D341Med (cell line): ENCODE measurements around the gene SMURF2.
"Not testable (repeated sequence)": the region's sequence is repeated elsewhere in the genome, so short reads cannot be mapped to it uniquely, and the experiment has no call there.

Experiments
- DNase-seq: peaks from one replicate; pipeline ENCODE4 v3.0.0; 2012; ENCODE audit warnings: low spot score

SMURF2 gene

DNA sequence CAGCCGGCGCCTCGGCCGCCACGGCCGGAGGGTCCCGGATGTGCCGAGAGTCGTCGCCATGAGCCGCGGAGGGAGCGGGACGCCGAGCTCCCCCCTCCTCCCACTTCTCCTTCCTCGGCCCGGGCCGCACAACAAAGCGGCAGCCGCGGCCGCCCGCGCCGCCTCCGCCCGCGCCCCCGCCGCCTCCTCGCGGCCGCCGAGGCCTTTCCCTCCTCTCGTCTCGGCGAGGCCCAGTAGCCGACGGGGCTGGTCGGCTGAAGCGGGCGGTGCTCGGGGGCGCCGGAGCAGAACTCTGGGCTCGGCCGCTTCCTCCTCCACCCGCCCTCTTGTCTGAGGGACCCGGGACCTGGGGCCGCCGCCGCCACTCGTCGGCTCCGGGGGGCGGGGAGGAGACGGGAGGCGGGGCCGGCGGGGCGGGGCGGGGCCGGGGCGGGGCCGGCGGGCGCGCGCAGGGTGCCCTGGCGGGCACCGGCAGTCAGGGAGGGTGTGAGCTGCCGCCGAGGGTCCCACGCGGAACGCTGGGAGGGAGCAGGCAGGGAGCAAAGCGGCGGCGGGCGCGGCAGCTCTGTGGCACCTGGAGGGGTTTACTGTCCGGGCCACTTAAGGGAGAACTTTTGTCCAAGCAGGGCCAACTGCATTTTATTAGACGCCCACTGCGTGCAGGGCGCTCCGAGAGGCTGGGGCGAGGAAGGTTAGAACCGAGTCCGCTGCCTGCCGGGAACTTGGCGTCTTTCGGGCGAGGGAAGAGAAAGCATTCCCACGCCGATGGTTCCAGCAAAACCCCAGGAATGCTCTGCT is at the start of gene SMURF2:
Gene SMURF2 (minus strand): TSS at position 332 of the 798 bp plus-strand sequence. CDS start 427 bp downstream, outside the sequence.
- peak; percentile 99 for DNase-seq

DNA sequence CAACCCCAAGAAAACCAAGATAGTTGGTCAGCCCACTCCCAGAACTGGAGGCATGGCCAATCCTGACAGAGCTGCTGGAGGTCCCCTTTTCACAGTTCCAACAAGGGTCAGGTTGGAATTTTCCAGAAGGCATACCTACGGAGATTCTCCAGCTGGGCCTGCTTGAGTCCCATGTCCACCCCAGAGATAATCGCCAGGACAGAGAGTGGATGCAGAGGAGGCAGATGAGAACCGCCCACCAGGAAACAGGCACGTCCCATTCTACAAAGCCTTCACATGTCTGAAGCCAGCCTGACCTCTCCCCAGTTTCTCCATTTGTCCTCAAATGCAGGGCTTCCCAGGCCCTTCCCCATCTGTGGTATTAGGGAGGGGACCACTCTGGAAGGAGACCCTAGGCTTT is 47.4 kb upstream of the SMURF2 start:
- no peak for DNase-seq

DNA sequence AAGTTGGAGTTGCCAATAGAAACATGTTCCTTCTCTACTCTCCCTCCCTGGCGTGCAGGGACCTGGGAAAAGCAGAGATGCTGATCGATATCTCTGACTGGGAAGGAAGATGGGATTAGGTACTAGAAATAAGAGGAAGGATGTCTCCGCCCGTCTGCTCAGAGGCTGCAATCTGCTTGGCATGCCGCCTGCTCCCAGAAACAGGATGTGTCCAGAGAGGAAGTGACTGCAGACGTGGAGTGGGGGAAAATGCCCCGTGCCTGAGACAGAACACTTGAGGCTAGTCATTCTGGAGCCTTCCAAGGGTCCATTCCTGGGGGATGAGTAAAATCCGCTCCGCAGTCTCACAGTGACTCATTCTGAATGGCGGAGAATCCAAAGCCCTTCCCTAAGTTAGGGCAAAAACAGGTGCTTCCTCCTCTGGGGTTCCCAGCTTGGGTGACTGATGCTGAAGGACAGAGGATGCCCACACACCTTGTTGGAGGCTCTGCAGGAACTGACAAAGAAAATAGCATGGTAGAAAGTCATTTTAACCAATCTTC is 45.0 kb upstream of the SMURF2 start:
- DNase-seq = no peak

DNA sequence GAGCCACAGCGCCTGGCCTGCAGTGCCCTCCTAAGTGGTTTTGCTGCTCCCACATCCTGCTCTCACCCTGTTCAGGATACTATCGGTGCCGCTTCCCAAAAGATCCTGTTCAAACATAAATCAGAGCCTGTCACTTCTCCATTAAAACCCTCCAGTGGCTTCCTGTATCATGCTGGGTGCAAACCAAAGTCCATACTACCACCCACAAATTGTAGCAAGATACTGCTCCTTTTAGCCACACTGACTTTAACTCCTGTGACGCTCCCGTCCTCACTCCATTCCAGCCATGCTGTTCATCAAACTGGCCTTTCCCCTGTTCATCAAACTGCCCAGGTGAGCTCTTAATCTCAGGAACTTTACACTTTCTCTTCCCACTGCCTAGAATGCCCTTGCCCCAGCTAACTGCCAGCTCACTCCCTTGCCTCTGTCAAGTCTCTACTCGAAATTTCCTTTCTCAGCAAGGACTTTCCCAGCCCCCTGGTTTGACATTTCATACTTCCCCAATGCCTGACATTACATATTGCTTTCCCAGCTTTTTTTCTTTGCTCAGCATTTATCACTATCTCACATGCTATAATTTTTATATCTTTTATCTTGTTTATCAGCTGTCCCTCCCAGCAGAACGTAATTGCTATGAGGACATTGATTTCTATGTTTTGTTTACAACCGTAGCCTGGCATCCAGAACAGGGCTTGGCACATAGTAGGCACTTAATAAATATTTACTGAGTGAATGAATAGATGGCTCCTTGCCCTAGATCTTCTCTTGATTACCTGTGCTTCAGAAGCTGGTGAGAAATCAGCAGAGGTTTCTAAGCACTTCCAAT is 44.3 kb upstream of the SMURF2 start:
- DNase-seq = no peak

DNA sequence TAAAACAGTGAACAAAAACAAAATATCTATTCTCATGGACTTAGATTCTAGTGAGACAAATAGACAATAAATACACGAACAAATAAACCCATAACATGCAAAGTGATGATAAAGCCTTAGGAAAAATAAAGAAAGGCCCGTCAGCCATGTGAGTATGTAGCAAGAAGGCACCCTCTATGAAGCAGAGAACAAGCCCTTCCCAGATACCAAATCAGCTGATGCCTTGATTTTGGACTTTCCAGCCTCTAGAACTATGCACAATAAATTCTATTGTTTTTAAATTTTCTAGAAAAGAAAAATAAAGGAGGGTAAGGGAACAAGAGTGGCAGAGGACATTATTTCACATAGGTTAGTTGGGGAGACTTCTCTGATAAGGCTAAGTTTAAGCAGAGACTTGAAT is 40.7 kb upstream of the SMURF2 start:
- DNase-seq = no peak

DNA sequence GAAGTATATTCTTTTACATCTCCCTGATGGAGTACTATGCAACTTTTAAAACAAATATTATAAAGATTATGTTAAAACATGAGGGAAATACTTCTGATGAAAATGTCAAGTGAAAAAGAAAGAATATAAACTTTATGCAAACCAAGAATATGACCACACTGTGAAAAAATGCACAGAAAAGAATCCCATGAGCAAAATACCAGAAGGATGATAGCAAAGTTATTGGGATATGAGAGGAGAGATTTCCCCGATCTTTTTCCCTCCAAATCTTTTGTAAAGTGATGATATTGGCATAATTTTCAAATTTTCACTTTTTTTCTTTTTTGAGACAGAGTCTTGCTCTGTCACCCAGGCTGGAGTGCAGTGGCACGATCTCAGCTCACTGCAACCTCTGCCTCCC is 36.6 kb upstream of the SMURF2 start:
- DNase-seq = no peak

DNA sequence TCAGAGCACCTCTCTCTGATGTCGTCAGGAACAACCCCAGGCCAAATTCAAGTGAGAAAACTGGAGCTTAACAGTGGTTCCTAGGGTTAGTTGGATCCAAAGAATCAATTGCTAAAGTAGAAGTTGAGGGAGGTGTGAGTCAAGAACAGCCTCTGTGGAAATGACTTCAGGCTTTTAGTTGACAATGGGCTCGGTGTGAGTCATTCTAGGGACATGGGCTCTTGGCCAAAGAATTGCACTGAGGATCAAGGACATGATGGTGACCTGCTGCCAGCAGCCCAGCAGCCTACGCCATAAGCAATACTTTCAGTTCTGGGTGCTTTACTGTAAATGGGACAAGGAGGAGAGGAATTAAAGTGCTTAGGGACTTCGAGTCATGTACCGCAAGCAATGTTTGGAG is 32.1 kb upstream of the SMURF2 start:
- DNase-seq = no peak

DNA sequence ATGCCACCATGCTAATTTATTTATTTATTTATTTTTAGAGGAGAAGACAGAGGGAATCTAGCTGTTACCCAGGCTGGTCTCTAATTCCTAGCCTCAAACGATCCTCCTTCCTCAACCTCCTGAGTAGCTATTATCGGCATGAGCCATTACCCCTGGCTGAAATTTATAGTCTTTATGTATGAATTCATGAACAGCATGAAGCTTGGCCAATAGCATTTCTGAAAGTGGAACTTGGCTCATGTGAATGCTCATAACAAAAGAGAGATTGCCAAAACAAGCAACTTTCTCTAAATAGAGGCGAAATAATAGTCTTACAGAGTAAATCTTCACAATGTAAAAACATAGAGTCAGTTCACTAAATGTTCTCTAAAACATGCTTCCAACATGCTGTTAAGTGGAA is 30.1 kb upstream of the SMURF2 start:
- DNase-seq = no peak

DNA sequence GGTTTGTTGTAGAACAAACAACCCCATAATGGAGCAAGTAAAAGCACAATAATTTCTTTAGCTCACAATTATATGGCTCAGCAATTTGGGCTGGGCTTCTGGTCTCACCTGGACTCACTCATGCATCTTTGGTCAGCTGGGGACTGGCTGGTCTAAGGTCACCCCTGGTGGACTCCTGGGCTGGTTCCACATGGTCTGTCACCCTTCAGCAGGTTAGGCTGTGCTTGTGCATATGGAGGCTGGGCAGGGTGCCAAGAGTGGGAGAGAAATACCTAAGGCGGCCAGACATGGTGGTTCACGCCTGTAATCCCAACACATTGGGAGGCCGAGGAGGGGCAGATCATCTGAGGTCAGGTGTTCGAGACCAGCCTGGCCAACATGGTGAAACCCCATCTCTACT is 27.0 kb upstream of the SMURF2 start:
- DNase-seq = no peak

DNA sequence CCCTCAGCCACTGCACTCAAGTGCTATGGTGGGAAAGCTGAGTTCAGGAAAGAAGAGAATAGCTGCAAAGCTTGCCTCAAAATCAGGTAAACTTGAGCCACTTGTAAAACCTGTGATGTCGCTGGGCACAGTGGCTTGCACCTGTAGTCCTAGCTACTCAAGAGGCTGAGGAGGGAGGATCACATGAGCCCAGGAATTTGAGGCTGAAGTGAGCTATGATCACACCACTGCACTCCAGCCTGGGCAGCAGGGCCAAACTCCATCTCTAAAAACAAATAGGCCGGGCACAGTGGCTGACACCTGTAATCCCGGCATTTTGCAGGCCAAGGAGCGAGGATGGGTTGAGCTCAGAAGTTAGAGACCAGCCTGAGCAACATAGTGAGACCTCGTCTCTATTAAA is 26.4 kb upstream of the SMURF2 start:
- no peak for DNase-seq

DNA sequence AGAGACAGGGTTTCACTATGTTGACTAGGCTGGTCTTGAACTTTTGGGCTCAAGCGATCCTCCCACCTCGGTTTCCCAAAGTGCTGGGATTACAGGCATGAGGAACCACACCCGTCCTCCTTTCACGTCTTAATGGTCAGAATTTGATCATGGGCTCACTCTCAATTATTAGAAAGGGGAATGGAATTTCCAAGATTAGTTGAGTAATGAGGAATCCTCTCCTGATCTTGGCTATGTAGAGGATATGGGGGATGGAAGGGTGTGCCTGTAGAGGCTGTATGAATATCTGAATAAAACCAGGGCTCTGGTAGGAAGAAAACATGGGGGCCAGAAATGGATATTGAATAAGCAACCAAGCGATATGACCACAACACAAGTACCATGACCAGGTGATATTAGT is 25.9 kb upstream of the SMURF2 start:
- DNase-seq = no peak

DNA sequence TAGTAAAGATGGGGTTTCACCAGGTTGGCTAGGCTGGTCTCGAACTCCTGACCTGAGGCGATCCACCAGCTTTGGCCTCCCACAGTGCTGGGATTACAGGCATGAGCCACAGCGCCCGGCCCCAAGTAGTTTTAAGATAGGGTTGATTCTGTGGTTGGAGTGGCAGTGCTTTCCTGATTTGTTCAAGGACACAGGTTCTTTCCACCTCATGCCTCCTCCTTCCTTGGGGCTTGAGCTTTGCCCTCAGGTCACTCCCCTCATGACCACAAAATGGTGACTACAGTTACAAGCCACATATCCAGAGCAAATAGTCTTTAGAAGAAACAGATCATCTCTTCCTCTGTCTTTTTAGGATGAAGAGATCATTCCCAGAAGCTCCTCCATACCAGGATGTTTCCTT is 25.3 kb upstream of the SMURF2 start:
- DNase-seq = no peak

DNA sequence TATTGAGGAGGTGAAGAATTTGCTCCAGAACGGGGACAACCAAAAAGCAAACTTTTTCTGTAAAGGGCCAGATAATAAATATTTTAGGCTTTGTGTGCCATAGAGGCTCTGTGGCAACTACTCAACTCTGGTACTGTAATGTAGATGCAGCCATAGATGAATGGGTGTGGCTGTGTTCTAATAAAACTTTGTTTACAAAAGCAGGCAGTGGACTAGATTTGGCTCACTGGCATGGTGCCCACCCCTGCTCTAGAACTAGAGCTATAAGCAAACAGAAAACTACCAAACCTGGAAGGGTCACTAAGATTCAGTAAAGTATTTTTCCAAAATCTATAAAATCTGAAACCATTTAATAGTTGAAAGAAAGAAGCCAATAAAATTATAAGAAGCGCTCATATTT is 24.6 kb upstream of the SMURF2 start:
- DNase-seq = no peak

DNA sequence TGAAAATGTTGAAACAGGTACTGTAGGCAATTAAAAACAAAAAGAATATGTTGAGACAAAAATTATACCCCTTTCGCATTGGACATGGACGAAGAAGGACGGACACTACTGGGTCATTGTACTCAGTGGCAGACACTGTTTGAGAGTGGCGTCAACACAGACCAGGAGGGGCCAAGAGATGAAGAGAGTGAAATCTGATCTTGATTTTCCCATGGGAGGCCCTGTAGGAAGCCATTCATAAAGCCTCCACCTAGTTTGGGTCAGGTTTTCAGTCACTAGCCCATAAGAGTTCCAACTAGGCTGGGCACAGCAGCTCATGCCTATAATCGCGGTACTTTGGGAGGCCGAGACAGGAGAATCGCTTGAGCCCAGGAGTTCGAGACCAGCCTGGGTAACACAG is 23.6 kb upstream of the SMURF2 start:
- no peak for DNase-seq

DNA sequence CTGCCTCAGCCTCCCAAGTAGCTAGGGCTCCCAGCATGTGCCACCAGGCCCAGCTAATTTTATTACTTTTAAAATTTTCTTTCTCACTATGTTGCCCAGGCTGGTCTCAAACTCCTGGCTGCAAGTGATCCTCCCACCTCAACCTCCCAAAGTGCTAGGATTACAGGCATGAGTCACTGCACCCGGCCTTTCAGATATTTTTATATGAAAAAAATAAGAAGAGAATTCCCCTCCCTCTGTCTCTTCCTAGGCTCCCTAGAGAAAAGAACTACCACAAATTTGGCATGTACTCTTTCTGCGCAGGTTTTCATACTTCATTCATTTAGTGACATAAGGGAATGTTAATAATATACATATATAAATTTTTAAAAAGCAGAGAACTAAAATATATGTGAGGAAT is 21.7 kb upstream of the SMURF2 start:
- no peak for DNase-seq

DNA sequence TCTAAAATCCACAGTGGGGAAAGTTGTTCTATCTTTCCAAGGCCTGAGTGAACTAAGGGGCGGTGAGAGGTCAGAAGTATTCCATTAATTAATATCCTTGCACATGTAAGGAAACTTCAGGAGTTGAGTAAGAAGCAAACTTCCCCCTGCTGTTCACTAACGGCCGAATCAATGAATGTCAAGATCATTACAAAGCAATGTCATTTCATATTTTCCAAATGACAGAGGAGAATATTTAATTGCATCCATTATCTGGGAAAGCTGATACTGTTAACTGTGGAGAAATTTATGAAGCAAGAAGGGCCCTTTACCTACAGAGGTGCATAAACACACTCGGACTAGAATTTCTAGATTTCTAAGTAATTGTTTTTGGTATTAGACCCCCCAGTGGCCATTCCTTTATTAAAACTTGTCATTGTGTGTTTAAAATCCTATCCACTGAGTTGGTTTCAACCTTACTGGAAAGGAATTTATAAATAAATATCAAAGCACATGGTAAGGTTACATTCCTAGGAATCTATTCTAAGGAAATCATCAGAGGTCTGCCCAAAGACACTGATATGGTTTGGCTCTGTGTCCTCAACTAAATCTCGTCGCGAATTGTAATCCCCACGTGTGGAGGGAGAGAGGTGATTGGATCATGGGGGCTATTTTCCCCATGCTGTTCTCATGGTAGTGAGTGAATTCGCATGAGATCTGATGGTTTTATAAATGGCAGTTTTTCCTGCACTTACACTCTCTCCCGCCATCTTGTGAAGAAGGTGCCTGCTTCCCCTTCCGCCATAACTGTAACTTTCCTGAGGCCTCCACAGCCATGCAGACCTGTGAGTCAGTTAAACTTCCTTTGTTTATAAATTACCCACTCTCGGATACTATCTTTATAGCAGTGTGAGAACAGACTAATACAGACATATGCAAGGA is 20.4 kb upstream of the SMURF2 start:
- no peak for DNase-seq

DNA sequence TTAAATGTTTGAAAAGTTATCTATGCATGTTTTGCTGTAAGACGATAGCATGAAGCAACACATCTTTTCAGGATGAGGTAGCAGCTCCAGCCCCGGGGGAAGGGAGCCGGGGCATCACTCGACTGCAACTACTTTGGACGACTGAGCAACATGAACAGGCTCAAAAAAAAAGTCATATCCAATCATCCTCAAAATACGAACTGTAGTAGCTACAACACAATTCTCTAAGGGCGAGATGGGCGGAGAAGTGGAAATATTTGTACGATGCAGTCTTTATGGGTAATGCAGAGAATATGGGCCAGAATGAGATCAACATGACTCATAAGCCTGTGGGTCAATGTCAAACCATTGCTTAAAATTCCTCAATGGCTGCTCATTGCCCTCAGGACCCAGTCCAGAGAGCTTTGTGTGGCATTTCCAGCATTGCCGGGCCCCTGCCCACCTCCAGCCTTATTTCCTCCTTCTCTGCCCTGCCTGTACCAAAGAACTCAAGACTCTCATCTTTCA is 17.7 kb upstream of the SMURF2 start:
- DNase-seq = no peak

DNA sequence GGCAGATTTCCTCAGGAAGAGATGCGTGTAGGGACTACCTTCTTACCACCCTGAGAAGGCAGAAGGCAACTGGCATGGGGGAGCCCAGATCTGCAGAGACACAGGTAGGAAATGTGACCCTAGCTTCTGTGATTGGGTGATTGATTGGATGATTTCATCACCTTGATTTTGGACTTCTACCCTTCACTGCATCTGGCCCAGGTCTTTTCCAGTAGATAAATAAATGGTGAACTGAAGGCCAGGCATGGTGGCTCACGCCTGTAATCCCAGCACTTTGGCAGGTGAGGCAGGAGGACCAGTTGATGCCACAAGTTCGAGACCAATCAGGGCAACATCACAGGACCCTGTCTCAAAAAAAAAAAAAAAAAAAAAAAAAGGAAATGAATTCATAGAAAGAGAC is 14.7 kb upstream of the SMURF2 start:
- no peak for DNase-seq

DNA sequence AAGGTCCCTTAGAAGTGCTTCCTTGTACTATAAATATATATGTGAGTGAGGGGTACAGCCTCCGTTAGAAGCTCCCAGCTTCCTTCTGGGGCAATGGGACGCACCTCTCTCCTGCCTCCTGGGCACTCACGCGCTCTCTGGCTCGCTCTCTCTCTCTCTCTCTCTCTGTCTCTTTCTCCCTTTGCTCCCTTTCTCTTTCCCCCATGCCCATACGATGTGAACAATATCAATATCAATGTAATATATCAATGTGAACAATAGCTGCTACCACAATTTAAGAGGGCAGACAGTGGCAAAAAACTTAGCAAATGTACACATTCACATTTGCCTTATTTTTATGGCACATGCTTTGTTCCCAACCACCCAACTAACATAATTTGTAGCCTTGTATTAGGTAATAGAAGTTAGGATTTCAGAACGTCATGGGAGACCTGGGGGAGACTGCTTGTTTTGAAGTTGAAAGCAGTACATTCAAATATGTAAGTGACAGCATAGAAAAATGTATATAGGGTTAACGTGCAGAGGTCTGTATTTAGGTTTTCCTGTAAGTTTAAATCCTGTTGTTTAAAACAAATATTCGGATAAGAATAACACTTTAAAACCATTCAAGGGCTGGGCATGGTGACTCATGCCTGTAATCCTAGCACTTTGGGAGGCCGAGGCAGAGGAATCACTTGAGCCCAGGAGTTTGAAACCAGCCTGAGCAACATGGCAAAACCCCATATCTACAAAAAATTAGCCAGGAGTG is 8.9 kb upstream of the SMURF2 start:
- DNase-seq = not testable (repeated sequence)

DNA sequence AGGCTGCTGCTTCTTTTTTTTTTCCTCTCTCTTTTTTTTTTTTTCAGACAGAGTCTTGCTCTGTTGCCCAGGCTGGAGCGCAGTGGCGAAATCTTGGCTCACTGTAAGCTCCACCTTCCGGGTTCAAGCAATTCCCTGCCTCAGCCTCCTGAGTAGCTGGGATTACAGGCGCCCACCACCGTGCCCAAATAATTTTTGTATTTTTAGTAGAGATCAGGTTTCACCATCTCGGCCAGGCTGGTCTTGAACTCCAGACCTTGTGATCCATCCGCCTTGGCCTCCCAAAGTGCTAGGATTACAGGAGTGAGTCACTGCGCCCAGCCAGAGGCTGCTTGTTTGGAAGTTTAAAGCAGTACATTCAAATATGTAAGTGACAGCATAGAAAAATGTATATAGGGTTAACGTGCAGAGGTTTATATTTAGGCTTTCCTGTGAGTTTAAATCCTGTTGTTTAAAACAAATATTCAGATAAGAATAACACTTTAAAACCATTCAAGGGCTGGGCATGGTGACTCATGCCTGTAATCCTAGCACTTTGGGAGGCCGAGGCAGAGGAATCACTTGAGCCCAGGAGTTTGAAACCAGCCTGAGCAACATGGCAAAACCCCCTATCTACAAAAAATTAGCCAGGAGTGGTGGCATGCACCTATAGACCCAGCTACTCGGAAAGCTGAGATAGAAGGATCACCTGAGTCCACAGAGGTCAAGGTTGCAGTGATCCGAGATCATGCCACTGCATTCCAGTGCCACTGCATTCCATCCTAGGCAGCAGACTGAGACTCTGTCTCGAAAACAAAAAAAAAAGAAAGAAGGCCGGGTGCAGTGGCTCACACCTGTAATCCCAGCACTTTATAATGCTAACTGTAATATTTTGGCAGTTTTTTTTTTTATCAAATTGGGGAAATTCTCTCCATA is 6.0 kb upstream of the SMURF2 start:
- DNase-seq = not testable (repeated sequence)
